Effector memory CD4-positive, alpha-beta T cell (primary cell): Measurements from ENCODE around the gene OR10D3.
"Not testable (repeated sequence)": the region's sequence is repeated elsewhere in the genome, so short reads cannot be mapped to it uniquely, and the experiment has no call there.

ENCODE experiments used
- DNase-seq, 3 donors: peaks; one replicate each; pipeline ENCODE4 v3.0.0-alpha.2; 2020
- H3K27ac ChIP-seq: 2 replicates; pipeline ENCODE4 v1.7.0; 2013; ENCODE audit warnings: mild to moderate bottlenecking, low read length, moderate library complexity; ENCODE audit not compliant: insufficient read depth, poor library complexity, severe bottlenecking
- H3K27me3 ChIP-seq: replicated peaks from 2 replicates; pipeline ENCODE4 v1.7.0; 2013; ENCODE audit warnings: mild to moderate bottlenecking, low read length; ENCODE audit not compliant: insufficient read depth, control insufficient read depth, poor library complexity, severe bottlenecking
- H3K36me3 ChIP-seq: 2 replicates; pipeline ENCODE4 v1.7.0; 2013; ENCODE audit warnings: mild to moderate bottlenecking, low read length, moderate library complexity; ENCODE audit not compliant: control insufficient read depth, insufficient read depth
- H3K4me1 ChIP-seq: 2 replicates; pipeline ENCODE4 v1.7.0; 2013; ENCODE audit warnings: low read length, mild to moderate bottlenecking; ENCODE audit not compliant: control insufficient read depth, insufficient read depth, poor library complexity, severe bottlenecking
- H3K4me3 ChIP-seq: 2 replicates; pipeline ENCODE4 v1.7.0; 2013; ENCODE audit warnings: low read length, low read depth, mild to moderate bottlenecking; ENCODE audit not compliant: insufficient read depth, poor library complexity, severe bottlenecking
- H3K9me3 ChIP-seq: 2 replicates; pipeline ENCODE4 v1.7.0; 2013; ENCODE audit warnings: mild to moderate bottlenecking, low read length, moderate library complexity; ENCODE audit not compliant: control insufficient read depth

Gene OR10D3

DNA sequence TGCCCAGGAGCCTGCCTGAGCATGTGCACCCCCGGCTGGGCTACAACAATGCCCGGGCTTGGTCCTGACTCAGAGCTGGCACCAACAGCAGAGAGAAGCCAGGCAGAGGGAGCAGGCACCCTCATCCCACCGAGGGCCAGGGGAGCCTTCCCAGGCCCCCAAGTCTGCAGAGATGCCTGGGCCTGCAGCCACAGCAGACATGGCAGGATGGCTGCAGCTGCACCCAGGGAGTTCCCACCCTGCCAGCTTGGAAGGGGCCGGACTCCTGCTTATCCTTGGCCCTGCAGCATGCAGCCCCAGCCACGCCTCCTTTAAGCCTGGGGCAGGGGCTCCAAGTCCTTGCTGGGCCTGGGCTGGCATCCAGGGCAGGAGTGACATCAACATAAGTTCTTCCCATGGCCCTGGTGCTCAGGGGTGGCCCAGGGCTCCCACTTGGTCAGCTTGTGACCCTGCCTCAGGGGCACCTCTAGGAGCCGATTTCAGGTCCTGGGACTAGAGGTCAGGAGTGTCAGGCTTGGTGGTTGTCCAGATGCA is 26.7 kb downstream of the OR10D3 start:
- no peaks in the 10 kb centered on the region for H3K36me3 ChIP-seq
- no peaks in the 10 kb centered on the region for H3K27me3 ChIP-seq
- H3K4me1 ChIP-seq = no peaks in the 10 kb centered on the region
- no peaks in the 10 kb centered on the region for H3K9me3 ChIP-seq
- no peak overlapping the region for H3K4me3 ChIP-seq
- no peak for DNase-seq
- no peak overlapping the region for H3K27ac ChIP-seq

DNA sequence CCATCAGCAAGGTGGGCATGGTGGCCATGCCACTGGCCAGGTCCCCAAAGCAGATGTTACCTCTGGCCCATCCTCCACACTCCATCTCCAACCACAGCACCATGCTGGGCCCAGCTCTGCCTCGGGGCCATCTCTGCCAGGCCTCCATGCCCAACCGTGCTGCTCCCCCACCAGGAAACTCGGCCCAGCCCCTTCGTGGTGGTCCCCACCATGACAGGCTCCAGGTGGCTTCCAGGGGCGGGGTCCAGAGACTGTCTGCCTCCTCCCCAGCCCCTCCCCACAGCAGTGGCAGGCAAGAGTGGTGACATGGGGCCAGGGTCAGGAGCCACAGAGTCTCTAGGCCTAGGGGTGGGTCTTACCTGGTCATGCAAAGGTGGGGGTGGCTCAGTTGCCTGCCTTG is 27.3 kb downstream of the OR10D3 start:
- Histone ChIP-seq H3K36me3 (no peaks in the 10 kb centered on the region), H3K4me3 (no peak overlapping the region), H3K27ac (no peak overlapping the region), H3K4me1 (no peaks in the 10 kb centered on the region), H3K27me3 (no peaks in the 10 kb centered on the region), H3K9me3 (no peaks in the 10 kb centered on the region)
- no peak for DNase-seq

DNA sequence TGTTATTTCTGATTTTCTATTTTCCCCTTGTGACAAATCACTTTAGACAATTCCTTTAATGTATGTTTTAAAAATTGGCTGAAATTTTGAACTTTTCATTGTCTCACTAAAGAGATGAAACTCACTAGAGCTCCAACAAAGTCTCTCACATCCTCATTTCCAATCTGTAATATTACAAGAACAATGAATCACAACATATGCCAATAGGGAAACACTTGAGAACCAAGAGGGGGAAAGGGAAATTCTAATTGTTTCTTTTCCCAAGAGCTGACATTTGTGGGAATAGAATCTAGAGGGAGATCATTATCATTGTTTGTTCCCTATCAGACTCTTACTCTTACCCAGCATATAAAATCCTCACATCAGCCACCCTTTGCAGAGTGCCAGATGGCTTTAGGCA is 28.2 kb downstream of the OR10D3 start:
- H3K27ac ChIP-seq = no peak overlapping the region
- no peaks in the 10 kb centered on the region for H3K27me3 ChIP-seq
- no peaks in the 10 kb centered on the region for H3K9me3 ChIP-seq
- DNase-seq = no peak
- no peaks in the 10 kb centered on the region for H3K4me1 ChIP-seq
- no peaks in the 10 kb centered on the region for H3K36me3 ChIP-seq
- no peak overlapping the region for H3K4me3 ChIP-seq

DNA sequence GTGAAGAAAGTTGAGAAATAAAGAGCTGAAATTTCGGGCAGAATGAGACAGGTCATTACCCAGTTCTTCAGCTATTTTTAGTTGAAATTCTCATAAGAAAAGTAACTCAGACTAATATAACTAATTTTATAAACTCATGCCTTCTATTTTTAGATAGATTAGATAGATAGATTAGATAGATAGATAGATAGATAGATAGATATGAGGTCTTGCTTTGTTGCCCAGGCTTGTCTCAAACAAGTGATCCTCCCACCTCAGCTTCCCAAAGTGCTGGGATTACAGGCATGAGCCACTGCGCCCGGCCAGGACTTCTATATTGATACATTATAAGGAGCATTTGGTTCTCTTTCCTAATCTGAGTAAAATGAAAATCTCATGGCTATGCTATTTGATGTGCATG is 30.9 kb downstream of the OR10D3 start:
- no peak for DNase-seq
- H3K27ac ChIP-seq = no peak overlapping the region
- H3K4me1 ChIP-seq = no peaks in the 10 kb centered on the region
- H3K9me3 ChIP-seq = no peaks in the 10 kb centered on the region
- H3K4me3 ChIP-seq = no peak overlapping the region
- no peaks in the 10 kb centered on the region for H3K27me3 ChIP-seq
- no peaks in the 10 kb centered on the region for H3K36me3 ChIP-seq

DNA sequence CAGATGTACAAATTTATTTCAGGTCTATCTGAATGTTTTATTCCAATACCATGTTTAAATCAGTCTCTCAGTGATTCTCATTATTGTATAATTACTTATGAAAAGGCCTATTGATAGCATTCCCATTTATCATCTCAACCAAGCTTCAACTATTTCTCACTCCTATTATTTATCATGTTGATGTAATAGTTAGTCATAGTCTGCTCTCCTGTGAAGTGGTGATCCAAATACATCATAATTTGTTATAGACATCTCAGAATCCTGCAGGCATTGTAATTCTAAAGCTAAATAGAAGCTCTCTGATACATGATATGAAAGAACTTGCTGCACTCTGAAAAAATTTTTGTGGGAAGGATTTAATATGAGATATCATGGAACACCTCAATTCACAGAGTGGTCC is 36.0 kb downstream of the OR10D3 start:
- Histone ChIP-seq H3K4me3 (no peak overlapping the region), H3K9me3 (no peaks in the 10 kb centered on the region), H3K27me3 (no peaks in the 10 kb centered on the region), H3K36me3 (no peaks in the 10 kb centered on the region), H3K4me1 (no peaks in the 10 kb centered on the region), H3K27ac (no peak overlapping the region)
- no peak for DNase-seq

DNA sequence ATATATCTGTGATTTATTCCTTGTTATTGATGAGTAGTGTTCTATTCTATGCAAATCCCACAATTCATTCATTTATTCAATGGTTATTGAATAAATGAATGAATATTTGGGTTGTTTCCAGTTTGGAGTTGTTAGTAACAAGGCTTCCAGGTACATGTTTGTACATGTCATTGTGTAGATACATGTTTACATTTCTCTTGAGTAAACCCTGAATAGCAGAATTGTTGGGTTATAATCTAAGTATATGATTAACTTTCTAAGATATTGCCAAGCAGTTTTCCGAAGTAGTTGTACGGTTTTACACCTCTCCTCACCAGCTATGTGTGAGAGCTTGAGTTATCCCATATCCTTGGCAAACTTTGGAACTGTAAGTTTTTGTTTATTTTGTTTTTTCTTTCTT is 39.3 kb downstream of the OR10D3 start:
- Histone ChIP-seq H3K9me3 (no peaks in the 10 kb centered on the region), H3K27me3 (no peaks in the 10 kb centered on the region), H3K36me3 (no peaks in the 10 kb centered on the region), H3K27ac (no peak overlapping the region), H3K4me3 (no peak overlapping the region), H3K4me1 (no peaks in the 10 kb centered on the region)
- no peak for DNase-seq

DNA sequence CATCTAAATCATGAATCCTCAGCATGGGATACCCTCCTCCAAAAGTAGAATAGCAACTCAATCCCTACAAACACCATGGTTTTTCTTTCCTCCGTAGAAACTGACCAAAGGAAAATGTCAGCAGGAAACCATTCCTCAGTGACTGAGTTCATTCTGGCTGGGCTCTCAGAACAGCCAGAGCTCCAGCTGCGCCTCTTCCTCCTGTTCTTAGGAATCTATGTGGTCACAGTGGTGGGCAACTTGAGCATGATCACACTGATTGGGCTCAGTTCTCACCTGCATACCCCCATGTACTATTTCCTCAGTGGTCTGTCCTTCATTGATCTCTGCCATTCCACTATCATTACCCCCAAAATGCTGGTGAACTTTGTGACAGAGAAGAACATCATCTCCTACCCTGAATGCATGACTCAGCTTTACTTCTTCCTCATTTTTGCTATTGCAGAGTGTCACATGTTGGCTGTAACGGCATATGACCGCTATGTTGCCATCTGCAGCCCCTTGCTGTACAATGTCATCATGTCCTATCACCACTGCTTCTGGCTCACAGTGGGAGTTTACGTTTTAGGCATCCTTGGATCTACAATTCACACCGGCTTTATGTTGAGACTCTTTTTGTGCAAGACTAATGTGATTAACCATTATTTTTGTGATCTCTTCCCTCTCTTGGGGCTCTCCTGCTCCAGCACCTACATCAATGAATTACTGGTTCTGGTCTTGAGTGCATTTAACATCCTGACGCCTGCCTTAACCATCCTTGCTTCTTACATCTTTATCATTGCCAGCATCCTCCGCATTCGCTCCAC is 41.7 kb downstream of the OR10D3 start:
- not testable (repeated sequence) for H3K27ac ChIP-seq, DNase-seq, H3K9me3 ChIP-seq, H3K27me3 ChIP-seq, H3K4me1 ChIP-seq, H3K4me3 ChIP-seq, H3K36me3 ChIP-seq

DNA sequence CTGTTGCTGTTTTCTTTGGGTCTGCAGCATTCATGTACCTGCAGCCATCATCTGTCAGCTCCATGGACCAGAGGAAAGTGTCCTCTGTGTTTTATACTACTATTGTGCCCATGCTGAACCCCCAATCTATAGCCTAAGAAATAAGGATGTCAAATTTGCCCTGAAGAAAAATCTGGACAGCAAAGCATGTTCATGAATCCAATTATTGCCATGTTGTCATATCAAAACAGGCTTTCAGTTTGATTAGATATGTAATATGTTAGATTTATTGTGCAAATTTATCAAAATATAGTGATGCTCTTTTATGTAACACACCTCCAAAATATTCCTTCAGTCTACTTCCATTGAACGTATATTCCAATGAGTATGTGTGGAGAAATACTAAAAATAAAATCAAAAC is 42.3 kb downstream of the OR10D3 start:
- H3K27ac ChIP-seq = no peak overlapping the region
- no peaks in the 10 kb centered on the region for H3K9me3 ChIP-seq
- H3K36me3 ChIP-seq = no peaks in the 10 kb centered on the region
- H3K4me3 ChIP-seq = no peak overlapping the region
- no peaks in the 10 kb centered on the region for H3K27me3 ChIP-seq
- DNase-seq = no peak
- no peaks in the 10 kb centered on the region for H3K4me1 ChIP-seq

DNA sequence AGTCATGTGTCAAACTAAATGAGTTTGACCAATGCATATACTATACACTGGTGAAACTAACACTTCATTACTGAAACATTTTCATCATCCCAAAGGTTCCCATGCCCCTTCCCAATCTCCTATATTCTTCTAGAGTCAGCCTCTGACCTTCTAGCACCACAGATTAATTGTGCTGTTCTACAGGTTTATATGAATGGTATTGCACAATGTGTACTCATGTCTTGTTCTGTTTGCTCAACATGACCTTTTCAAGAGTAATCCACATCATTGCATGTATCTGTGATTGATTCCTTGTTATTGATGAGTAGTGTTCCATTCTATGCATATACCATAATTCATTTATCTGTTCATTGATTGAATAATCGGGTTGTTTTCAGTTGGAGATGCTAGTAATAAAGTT is 50.2 kb downstream of the OR10D3 start:
- Histone ChIP-seq H3K27me3 (no peaks in the 10 kb centered on the region), H3K36me3 (no peaks in the 10 kb centered on the region), H3K9me3 (no peaks in the 10 kb centered on the region), H3K4me3 (no peak overlapping the region), H3K27ac (no peak overlapping the region), H3K4me1 (no peaks in the 10 kb centered on the region)
- DNase-seq = no peak
